ENCODE measurements around the gene AHRR.
"Not testable (repeated sequence)": the region's sequence is repeated elsewhere in the genome, so short reads cannot be mapped to it uniquely, and the experiment has no call there.

AHRR gene

GRCh38 chr5:407051-407450 is 85.5 kb downstream of the AHRR start:
- no peak overlapping the region for H3K4me3 ChIP-seq (ENCODE audit: low read depth, low read length)
- TF ChIP-seq, protein P1, sequence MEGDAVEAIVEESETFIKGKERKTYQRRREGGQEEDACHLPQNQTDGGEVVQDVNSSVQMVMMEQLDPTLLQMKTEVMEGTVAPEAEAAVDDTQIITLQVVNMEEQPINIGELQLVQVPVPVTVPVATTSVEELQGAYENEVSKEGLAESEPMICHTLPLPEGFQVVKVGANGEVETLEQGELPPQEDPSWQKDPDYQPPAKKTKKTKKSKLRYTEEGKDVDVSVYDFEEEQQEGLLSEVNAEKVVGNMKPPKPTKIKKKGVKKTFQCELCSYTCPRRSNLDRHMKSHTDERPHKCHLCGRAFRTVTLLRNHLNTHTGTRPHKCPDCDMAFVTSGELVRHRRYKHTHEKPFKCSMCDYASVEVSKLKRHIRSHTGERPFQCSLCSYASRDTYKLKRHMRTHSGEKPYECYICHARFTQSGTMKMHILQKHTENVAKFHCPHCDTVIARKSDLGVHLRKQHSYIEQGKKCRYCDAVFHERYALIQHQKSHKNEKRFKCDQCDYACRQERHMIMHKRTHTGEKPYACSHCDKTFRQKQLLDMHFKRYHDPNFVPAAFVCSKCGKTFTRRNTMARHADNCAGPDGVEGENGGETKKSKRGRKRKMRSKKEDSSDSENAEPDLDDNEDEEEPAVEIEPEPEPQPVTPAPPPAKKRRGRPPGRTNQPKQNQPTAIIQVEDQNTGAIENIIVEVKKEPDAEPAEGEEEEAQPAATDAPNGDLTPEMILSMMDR (IDR thresholded peaks at IDR 0.05; ENCODE audit: insufficient read depth, low read depth, low read length, missing control alignments): no peak
- DNase-seq (ENCODE audit: low read depth): no peak

- DNase-seq (ENCODE audit: low read depth): no peak
- H3K4me3 ChIP-seq (ENCODE audit: low read depth, low read length): no peak overlapping the region
- TF ChIP-seq, protein P1 (IDR thresholded peaks at IDR 0.05; ENCODE audit: insufficient read depth, low read depth, low read length, missing control alignments): no peak
Measured at GRCh38 chr5:407801-408268, 86.3 kb downstream of the AHRR start.

- TF ChIP-seq, protein P1 (IDR thresholded peaks at IDR 0.05; ENCODE audit: insufficient read depth, low read depth, low read length, missing control alignments): no peak
- DNase-seq (ENCODE audit: low read depth): no peak
- H3K4me3 ChIP-seq (ENCODE audit: low read depth, low read length): no peak overlapping the region
Measured at GRCh38 chr5:410911-411517, 89.5 kb downstream of the AHRR start.

DNA sequence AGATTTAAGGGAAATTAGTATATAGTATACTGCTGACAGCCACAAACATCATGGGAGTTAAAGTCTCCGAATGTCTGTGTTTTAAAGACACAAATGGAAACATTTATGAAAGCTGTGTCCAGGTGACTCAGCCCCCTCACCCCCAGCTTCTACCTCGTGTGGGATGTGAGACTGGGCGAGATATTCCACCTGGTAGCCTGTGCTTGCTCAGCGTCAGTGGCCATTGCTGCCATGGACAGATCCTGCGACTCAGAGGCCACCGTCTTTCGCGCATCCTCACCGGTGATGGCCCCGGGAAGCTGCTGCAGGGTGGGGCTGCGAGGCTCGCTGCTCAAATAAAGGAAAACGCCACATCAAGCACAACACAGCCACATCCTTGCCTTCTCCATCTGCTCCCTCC is 90.2 kb downstream of the AHRR start:
- DNase-seq (ENCODE audit: low read depth): no peak
- TF ChIP-seq, protein P1 (IDR thresholded peaks at IDR 0.05; ENCODE audit: insufficient read depth, low read depth, low read length, missing control alignments): no peak
- H3K4me3 ChIP-seq (ENCODE audit: low read depth, low read length): no peak overlapping the region

GRCh38 chr5:414991-415927 is 93.7 kb downstream of the AHRR start:
- not testable (repeated sequence) for H3K4me3 ChIP-seq (ENCODE audit: low read depth, low read length); DNase-seq (ENCODE audit: low read depth)

- H3K4me3 ChIP-seq (ENCODE audit: low read depth, low read length): no peak overlapping the region
- no peak for DNase-seq (ENCODE audit: low read depth)
- TF ChIP-seq, protein P1 (IDR thresholded peaks at IDR 0.05; ENCODE audit: insufficient read depth, low read depth, low read length, missing control alignments): no peak
Measured at GRCh38 chr5:415928-416635, 94.6 kb downstream of the AHRR start.

DNA sequence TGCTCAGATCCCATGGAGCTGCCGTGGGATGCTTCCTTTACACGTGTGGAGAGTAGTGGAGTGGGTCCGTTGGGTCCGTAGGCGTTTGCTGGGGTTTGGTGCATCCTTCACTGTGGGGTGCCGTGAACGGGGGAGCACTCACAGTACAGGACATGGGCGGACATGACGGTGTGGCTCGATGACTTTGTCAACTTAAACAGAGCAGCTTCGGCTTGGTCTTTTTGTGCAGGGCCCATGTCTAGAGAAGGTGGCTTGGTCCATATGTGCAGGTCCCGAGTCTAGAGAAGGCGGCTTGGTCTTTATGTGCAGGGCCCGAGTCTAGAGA is 95.1 kb downstream of the AHRR start:
- TF ChIP-seq, protein P1 (IDR thresholded peaks at IDR 0.05; ENCODE audit: insufficient read depth, low read depth, low read length, missing control alignments): no peak
- no peak for DNase-seq (ENCODE audit: low read depth)
- H3K4me3 ChIP-seq (ENCODE audit: low read depth, low read length): no peak overlapping the region
